ENCODE measurements around the gene MRPL17.
A peak's percentile ranks its signal among the peaks of the same experiment; 100 is the strongest.
"Not testable (repeated sequence)": the region's sequence is repeated elsewhere in the genome, so short reads cannot be mapped to it uniquely, and the experiment has no call there.

GRCh38 chr11:6711552-6711951 lies 28.4 kb upstream of the MRPL17 start:
- not testable (repeated sequence) for TF ChIP-seq POLR2A (IDR thresholded peaks at IDR 0.05); POLR2AphosphoS5 (IDR thresholded peaks at IDR 0.05); EP300 (IDR thresholded peaks at IDR 0.05; ENCODE audit: low read depth)
- TF ChIP-seq CTCF (IDR thresholded peaks at IDR 0.05) = peak in 2 of 5 experiments; percentile 22 to 25

Measured in transverse colon (tissue), 4 donors.